NCI-H748 (cell line): Measurements from ENCODE around the gene GLRA3.

Experiments
- DNase-seq: peaks from one replicate; lab custom pipeline; 2025; ENCODE audit not compliant: unreplicated experiment; lab: John Stamatoyannopoulos, UW

The GLRA3 gene

GRCh38 chr4:174604198-174604597 lies 224.8 kb downstream of the GLRA3 start:
- peak; percentile 84 for DNase-seq

DNA sequence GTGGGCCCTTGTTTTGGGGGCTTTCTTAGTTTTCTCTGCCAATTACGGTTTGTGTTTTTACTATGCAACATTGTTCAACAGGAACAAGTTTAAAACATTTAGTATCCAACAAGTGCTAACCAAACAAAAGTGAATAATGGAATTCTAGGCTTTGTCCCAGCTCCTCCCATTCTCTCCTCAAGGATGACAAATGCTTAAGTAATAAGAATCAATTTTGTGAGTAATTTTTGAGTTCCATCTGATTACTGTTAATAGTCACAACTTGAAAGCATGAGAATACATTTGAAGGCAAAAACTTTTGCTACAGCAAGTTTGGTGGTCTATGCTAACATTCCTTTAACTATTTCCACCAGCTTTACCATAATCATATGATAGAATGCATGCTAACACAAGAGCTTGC lies 228.7 kb downstream of the GLRA3 start:
- DNase-seq: no peak

GRCh38 chr4:174598800-174599199 lies 230.2 kb downstream of the GLRA3 start:
- no peak for DNase-seq

DNA sequence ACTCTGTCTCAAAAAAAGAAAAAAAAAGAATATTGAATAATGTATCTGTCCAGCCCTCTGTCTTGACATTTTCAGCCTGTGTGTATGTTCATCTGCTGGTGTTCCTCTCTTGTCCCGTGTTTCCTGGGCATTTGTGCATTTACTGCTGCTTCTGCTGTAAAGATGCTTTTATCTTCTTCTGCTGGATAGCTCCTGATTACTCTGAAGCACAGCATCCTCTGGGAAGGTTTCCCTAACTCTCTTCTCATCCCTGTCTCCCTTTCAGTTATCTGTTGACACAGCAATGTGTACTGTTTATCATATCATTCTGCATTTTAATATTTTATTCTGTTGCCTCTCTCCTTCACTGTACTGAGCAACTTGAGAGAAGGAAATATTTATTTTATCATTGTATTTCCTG lies 232.5 kb downstream of the GLRA3 start:
- DNase-seq: no peak

DNA sequence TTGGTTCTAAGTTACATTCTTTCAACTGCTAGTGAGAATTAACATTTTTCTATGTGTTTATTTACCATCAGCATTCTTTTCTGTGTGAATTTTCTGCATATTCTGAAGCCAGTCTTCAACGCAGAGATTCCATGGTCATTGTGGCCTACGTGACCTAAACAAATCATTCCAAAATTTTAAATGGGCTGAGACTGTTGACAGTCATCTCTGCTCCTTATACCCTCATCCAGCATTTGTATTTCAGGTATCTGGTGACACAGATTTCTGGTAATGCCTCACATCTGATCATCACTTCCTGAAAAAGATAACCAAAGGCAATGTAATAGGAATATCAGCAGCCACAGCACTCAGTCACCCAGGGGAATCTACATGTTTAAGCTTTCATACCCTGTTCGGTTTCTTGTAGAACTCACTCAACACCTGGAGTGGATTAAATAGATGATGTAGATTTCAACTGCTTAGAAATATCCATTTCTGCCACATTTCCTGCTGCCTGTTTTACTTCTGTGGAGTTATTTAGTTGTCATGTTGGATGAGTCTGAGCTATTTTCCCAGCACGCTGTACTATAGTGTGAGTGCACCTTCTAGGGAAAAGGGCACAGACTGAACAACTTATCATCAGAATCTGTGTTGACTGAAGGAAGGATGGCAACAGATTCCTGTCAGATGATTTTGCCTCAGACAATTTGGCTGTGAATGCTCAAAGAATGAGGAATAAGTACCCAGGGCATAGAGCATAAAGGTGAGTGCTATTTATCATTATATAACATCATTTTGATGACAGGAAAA lies 233.7 kb downstream of the GLRA3 start:
- DNase-seq: no peak

DNA sequence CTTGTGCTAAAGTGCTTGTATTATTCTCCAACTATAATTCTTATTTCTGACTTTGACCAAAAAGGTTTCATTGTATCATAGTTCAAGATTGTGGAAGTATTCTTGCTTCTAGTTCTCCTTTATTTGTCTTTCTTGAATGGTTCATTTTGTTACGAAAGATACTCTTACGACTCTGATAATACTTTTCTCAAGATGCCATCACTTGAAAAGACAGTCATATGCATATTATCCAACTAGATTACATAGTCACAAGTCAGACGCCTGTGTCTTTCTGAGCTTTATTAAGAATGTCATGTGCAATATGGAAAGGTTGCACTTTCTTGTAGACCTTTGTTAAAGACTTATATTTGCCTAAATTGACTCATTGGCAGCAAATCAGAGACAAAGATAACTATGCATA lies 235.3 kb downstream of the GLRA3 start:
- no peak for DNase-seq

DNA sequence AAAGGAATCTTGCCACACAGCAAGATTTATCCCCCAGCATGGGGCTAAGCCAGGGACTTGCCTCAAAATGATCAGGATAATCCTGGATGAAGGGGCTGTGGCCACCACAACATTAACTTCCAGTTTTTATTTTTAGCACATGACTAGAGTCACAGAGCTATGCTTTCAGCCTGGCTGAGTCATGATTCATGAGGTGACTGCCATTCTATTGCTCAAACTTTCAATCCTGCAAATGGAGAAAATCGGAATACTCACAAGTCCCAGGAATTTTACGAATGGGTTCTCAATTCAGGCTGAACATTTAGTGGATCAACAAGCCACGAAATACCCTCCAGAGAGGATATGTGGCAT lies 236.1 kb downstream of the GLRA3 start:
- DNase-seq: no peak

- no peak for DNase-seq
Observed at GRCh38 chr4:174592256-174592984, 236.6 kb downstream of the GLRA3 start.

DNA sequence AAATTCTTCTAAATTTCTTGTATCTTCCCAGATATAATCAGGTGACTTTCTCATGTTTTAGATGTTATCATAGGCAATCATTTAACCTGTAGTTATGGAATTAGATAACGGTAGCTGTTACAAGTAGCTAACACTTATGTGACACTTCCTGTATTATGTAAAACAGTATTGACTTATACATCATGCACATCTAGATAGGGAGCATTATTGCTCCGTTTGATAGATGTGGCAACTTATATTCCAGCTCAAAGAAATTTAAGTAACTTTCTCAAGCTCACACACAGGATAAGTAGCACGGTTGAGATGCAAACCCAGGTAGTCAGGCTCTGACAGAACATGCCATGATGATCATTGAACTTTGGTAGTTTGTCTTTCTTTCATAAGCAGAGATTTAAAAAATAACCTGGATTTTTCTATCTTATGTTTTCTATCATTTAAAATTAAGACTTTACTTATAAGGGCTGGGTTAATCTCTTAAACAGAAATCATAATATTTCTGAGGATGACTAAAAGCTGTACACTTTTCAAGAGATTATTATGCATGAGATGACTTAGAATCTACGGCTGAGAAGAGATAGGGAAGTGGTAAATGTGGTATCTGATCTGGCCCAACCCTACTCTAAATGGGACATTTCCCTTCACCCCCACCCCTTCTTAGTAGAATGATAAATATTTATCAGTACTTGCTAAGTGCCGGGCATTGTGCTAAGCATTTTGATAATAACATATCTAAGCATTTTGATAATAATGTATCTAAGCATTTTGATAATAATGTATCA lies 237.6 kb downstream of the GLRA3 start:
- DNase-seq: no peak

GRCh38 chr4:174590336-174590735 lies 238.7 kb downstream of the GLRA3 start:
- no peak for DNase-seq
